ENCODE data around the gene DOHH.

GRCh38 chr19:3499738-3500428 is 591 bp downstream of the DOHH start:
- TF ChIP-seq, protein P1, sequence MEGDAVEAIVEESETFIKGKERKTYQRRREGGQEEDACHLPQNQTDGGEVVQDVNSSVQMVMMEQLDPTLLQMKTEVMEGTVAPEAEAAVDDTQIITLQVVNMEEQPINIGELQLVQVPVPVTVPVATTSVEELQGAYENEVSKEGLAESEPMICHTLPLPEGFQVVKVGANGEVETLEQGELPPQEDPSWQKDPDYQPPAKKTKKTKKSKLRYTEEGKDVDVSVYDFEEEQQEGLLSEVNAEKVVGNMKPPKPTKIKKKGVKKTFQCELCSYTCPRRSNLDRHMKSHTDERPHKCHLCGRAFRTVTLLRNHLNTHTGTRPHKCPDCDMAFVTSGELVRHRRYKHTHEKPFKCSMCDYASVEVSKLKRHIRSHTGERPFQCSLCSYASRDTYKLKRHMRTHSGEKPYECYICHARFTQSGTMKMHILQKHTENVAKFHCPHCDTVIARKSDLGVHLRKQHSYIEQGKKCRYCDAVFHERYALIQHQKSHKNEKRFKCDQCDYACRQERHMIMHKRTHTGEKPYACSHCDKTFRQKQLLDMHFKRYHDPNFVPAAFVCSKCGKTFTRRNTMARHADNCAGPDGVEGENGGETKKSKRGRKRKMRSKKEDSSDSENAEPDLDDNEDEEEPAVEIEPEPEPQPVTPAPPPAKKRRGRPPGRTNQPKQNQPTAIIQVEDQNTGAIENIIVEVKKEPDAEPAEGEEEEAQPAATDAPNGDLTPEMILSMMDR (IDR thresholded peaks at IDR 0.05), result no peak
- TF ChIP-seq RNF2 (IDR thresholded peaks at IDR 0.05; ENCODE audit: borderline replicate concordance, low read depth) (no peak), BHLHE40 (IDR thresholded peaks at IDR 0.05; ENCODE audit: low read depth, low read length) (no peak), REST (IDR thresholded peaks at IDR 0.05) (no peak), JUN (IDR thresholded peaks at IDR 0.05) (no peak), RAD21 (conservative IDR thresholded peaks at IDR 0.05 in 1 of 2, IDR thresholded peaks at IDR 0.05 in 1 of 2) (no peak), E2F6 (IDR thresholded peaks at IDR 0.05; ENCODE audit: borderline replicate concordance, low read depth) (no peak), POLR2A (IDR thresholded peaks at IDR 0.05; ENCODE audit: low read length) (no peak), ELK1 (IDR thresholded peaks at IDR 0.05; ENCODE audit: low read depth, low read length) (no peak), EHMT2 (IDR thresholded peaks at IDR 0.05; ENCODE audit: low read depth) (no peak)

Measured in A549 (cell line).